GM21528 (cell line): ENCODE results near the gene BOD1L2.

Experiments
- ATAC-seq: cut with Tn5 transposase; IDR thresholded peaks from one replicate; pipeline ENCODE4 v1.9.1; 2021; ENCODE audit warnings: mild to moderate bottlenecking, moderate library complexity; ENCODE audit not compliant: unreplicated experiment, low FRiP score

The BOD1L2 gene

GRCh38 chr18:57146956-57147636 lies at the start of gene BOD1L2:
BOD1L2 (plus strand) TSS chr18:57147087; CDS start chr18:57147313, 226 bp downstream.
- ATAC-seq = no peak

GRCh38 chr18:57107140-57107832 lies 39.6 kb upstream of the BOD1L2 start:
- ATAC-seq = no peak

GRCh38 chr18:57110290-57110689 lies 36.6 kb upstream of the BOD1L2 start:
- ATAC-seq = no peak

- no peak for ATAC-seq
These were observed 33.0 kb upstream of the BOD1L2 start for GRCh38 chr18:57113799-57114420.

GRCh38 chr18:57116598-57117132 lies 30.2 kb upstream of the BOD1L2 start:
- no peak for ATAC-seq

- ATAC-seq = no peak
These were observed 25.3 kb upstream of the BOD1L2 start for GRCh38 chr18:57121542-57122112.

GRCh38 chr18:57122936-57123510 lies 23.9 kb upstream of the BOD1L2 start:
- ATAC-seq = no peak

GRCh38 chr18:57125627-57126026 lies 21.3 kb upstream of the BOD1L2 start:
- no peak for ATAC-seq

GRCh38 chr18:57128220-57128932 lies 18.5 kb upstream of the BOD1L2 start:
- ATAC-seq = no peak

GRCh38 chr18:57131101-57131500 lies 15.8 kb upstream of the BOD1L2 start:
- no peak for ATAC-seq

- ATAC-seq = no peak
These were observed 15.1 kb upstream of the BOD1L2 start for GRCh38 chr18:57131782-57132181.

- ATAC-seq = no peak
These were observed 12.2 kb upstream of the BOD1L2 start for GRCh38 chr18:57134618-57135135.

GRCh38 chr18:57135699-57136098 lies 11.2 kb upstream of the BOD1L2 start:
- ATAC-seq = no peak

GRCh38 chr18:57137847-57138246 lies 9.0 kb upstream of the BOD1L2 start:
- no peak for ATAC-seq

GRCh38 chr18:57141208-57142129 lies 5.4 kb upstream of the BOD1L2 start:
- ATAC-seq = no peak

GRCh38 chr18:57142324-57142723 lies 4.6 kb upstream of the BOD1L2 start:
- no peak for ATAC-seq

- ATAC-seq = no peak
These were observed 3.6 kb upstream of the BOD1L2 start for GRCh38 chr18:57143265-57143664.

GRCh38 chr18:57148263-57148662 lies 1.4 kb downstream of the BOD1L2 start:
- no peak for ATAC-seq

GRCh38 chr18:57149051-57149450 lies 2.2 kb downstream of the BOD1L2 start:
- ATAC-seq = no peak
